K562 (cell line): ENCODE data around the gene BLM. TPM values are rescaled to one million over a fixed set of nuclear protein-coding genes. Genes with fewer than 3 reads are reported as not detected.

Source experiments
- ATAC-seq: fragments of 200-7000 bp; cut with Tn5 transposase; 3 replicates; pipeline ENCODE4 v1.9.1; 2020; ENCODE audit warnings: moderate library complexity
- BruUV-seq: library from RNA; stranded (reverse); fragments of 400-500 nt; replicated peaks from 2 replicates; lab custom pipeline; 2021; lab: Mats Ljungman, UMichigan
- CTCF ChIA-PET: fragments of 300-600 bp; formaldehyde crosslinking; extraction: SDS; loops from one replicate; lab custom pipeline; 2021; ENCODE audit warnings: low intra/inter-chr PET ratio; lab: Yijun Ruan, JAX
- POLR2A ChIA-PET: fragments of 300-600, 350-650 bp; sonication (Branson Sonifier 250); formaldehyde crosslinking; extraction: SDS; loops from one replicate; lab custom pipeline; 2021; ENCODE audit warnings: antibody characterized with exemption, inconsistent platforms; lab: Yijun Ruan, JAX
- DNase-seq, 4 experiments: peaks; one replicate each; pipeline versions ENCODE4 v3.0.0 to v3.0.0-alpha.2; 2011 to 2018; ENCODE audit warnings: low spot score in 3 of 4, mixed read lengths in 3 of 4; ENCODE audit errors: extremely low read depth in 1 of 4
- FAIRE-seq: peaks from 2 replicates; lab custom pipeline; 2011; peaks lifted over from hg19 to GRCh38; lab: Jason Lieb, UNC
- H2AFZ ChIP-seq: 2 replicates; pipeline ENCODE4 v1.6.0; 2011; ENCODE audit warnings: low read depth, low read length, control low read depth, inconsistent platforms
- H3K27ac ChIP-seq: fragments of 200-600 bp; 3 replicates; pipeline ENCODE4 v1.8.0; 2011; ENCODE audit warnings: low read depth, mild to moderate bottlenecking, control low read depth, inconsistent platforms, low read length, moderate library complexity, mixed read lengths; ENCODE audit errors: extremely low read depth
- H3K27me3 ChIP-seq, 2 experiments: fragments of 300-600 bp in 1 of 2; 2 replicates in 1 of 2; 3 replicates in 1 of 2; pipeline versions ENCODE4 v1.6.0 to v1.8.0; 2011; ENCODE audit warnings: inconsistent platforms in 2 of 2, low read length in 2 of 2, mild to moderate bottlenecking in 1 of 2, mixed read lengths in 1 of 2, moderate library complexity in 1 of 2; ENCODE audit not compliant: control insufficient read depth in 2 of 2, insufficient read depth in 2 of 2
- H3K36me3 ChIP-seq: fragments of 300-600 bp; 3 replicates; pipeline ENCODE4 v1.8.0; 2011; ENCODE audit warnings: mild to moderate bottlenecking, low read length, inconsistent platforms; ENCODE audit not compliant: control insufficient read depth, insufficient read depth
- H3K4me1 ChIP-seq, 2 experiments: fragments of 200-600 bp in 1 of 2; replicated peaks in 1 of 2; 2 replicates in 1 of 2; 3 replicates in 1 of 2; pipeline versions ENCODE4 v1.5.1 to v1.8.0; 2011; ENCODE audit warnings: inconsistent platforms in 2 of 2, low read length in 2 of 2, mild to moderate bottlenecking in 1 of 2, mixed read lengths in 1 of 2, moderate library complexity in 1 of 2; ENCODE audit not compliant: control insufficient read depth in 2 of 2, insufficient read depth in 2 of 2
- H3K4me2 ChIP-seq: 2 replicates; pipeline ENCODE4 v1.6.1; 2011; ENCODE audit warnings: low read length, control low read depth, inconsistent platforms, mixed read lengths; ENCODE audit not compliant: insufficient read depth
- H3K4me3 ChIP-seq: fragments of 200-600 bp; sonication (generic), shearing (Covaris generic); 2 replicates; pipeline ENCODE4 v1.5.1; 2016; ENCODE audit warnings: control low read depth, inconsistent platforms
- H3K79me2 ChIP-seq: fragments of 200-600 bp; 3 replicates; pipeline ENCODE4 v1.8.0; 2011; ENCODE audit warnings: low read length, inconsistent platforms; ENCODE audit not compliant: control insufficient read depth, insufficient read depth
- H3K9ac ChIP-seq, 2 experiments: 2 replicates each; pipeline versions ENCODE4 v1.6.0 to v1.6.1; 2011; ENCODE audit warnings: low read depth in 2 of 2, low read length in 2 of 2, control low read depth in 1 of 2, inconsistent platforms in 1 of 2, mild to moderate bottlenecking in 1 of 2, mixed read lengths in 1 of 2; ENCODE audit not compliant: insufficient read depth in 1 of 2
- H3K9me1 ChIP-seq: one replicate; pipeline ENCODE4 v1.6.0; 2011; ENCODE audit warnings: inconsistent platforms, mild to moderate bottlenecking, low read length, moderate library complexity; ENCODE audit not compliant: control insufficient read depth, insufficient read depth
- H3K9me3 ChIP-seq: replicated peaks from 2 replicates; pipeline ENCODE4 v1.5.1; 2011; ENCODE audit warnings: low read depth, low read length, inconsistent platforms; ENCODE audit not compliant: control insufficient read depth, insufficient read depth
- H4K20me1 ChIP-seq: replicated peaks from 2 replicates; pipeline ENCODE4 v1.6.1; 2011; ENCODE audit warnings: low read length, inconsistent platforms, mixed read lengths; ENCODE audit not compliant: control insufficient read depth, insufficient read depth
- ATF7 ChIP-seq: fragments of 450-650 bp; IDR thresholded peaks from 2 replicates; pipeline ENCODE4 v1.7.1; 2014; ENCODE audit warnings: mild to moderate bottlenecking, moderate library complexity
- BCOR ChIP-seq: fragments of 450-650 bp; IDR thresholded peaks from 2 replicates; pipeline ENCODE4 v1.6.1; 2016
- C11orf30 ChIP-seq: fragments of 450-650 bp; IDR thresholded peaks from 2 replicates; pipeline ENCODE4 v1.6.1; 2016; ENCODE audit warnings: low read depth, mild to moderate bottlenecking
- HDAC2 ChIP-seq: fragments of 450-650 bp; IDR thresholded peaks from 2 replicates; pipeline ENCODE4 v1.6.1; 2016; ENCODE audit warnings: mild to moderate bottlenecking
- POLR2H ChIP-seq: IDR thresholded peaks from 2 replicates; pipeline ENCODE4 v1.6.1; 2016; ENCODE audit warnings: missing genetic modification characterization, low read depth, mild to moderate bottlenecking, control low read depth, missing compliant biosample characterization, moderate library complexity
- ZC3H11A ChIP-seq: IDR thresholded peaks from 2 replicates; pipeline ENCODE4 v1.6.1; 2012; ENCODE audit warnings: low read depth, low read length, improper control_type of control experiment
- ZFP36 ChIP-seq: fragments of 150-350 bp; IDR thresholded peaks from 2 replicates; pipeline ENCODE4 v1.6.1; 2018; ENCODE audit warnings: low read length, low read depth; ENCODE audit not compliant: partially characterized antibody
- ZNF41 ChIP-seq: fragments of 250-450 bp; sonication (Bioruptor Pico); conservative IDR thresholded peaks from 2 replicates; pipeline ENCODE4 v1.4.0; 2020; ENCODE audit warnings: mild to moderate bottlenecking
- ZNF699 ChIP-seq: fragments of 250-450 bp; sonication (Bioruptor Pico); IDR thresholded peaks from 2 replicates; pipeline ENCODE4 v1.8.0; 2021; ENCODE audit warnings: mild to moderate bottlenecking, moderate library complexity; ENCODE audit not compliant: insufficient replicate concordance
- ZNF76 ChIP-seq: fragments of 250-450 bp; sonication (Bioruptor Pico); IDR thresholded peaks from 2 replicates; pipeline ENCODE4 v1.4.0; 2020; ENCODE audit warnings: mild to moderate bottlenecking, moderate library complexity, borderline replicate concordance
- WGBS: fragments of 100-300 bp; shearing (Covaris generic); methylation state at CpG from one replicate; pipeline ENCODE4 v1.1.6; 2016; ENCODE audit warnings: low coverage, mixed read lengths; ENCODE audit not compliant: insufficient coverage; ENCODE audit errors: missing lambda C conversion rate; 5-methylcytosine and 5-hydroxymethylcytosine counted together
- in situ Hi-C: fragments of 300-500 bp; cut with MboI; formaldehyde crosslinking; loops from 4 replicates; pipeline ENCODE4 v1.15.0; 2018; ENCODE audit warnings: inconsistent platforms, mixed read lengths
- intact Hi-C: fragments of 100-400 bp; cut with micrococcal nuclease; formaldehyde crosslinking; loops from 2 replicates; pipeline ENCODE4 v1.14.2; 2022
- polyA plus RNA-seq, 8 experiments: library from polyadenylated mRNA; depleted of rRNA in 4 of 8; stranded (reverse) in 5 of 8; unstranded in 3 of 8; fragments of >200 nt; fragmentation: Nextera tagmentation in 2 of 8; fragmentation: Illumina TruSeq in 1 of 8; extraction: Ambion mirVana in 2 of 8; extraction: Trizol in 1 of 8; gene quantifications; 2 replicates each; pipeline versions ENCODE4 v1.2.1 to v1.2.3, GENCODE V29; 2011 to 2014; ENCODE audit warnings: inconsistent platforms in 1 of 8, missing spikeins in 1 of 8
- small RNA-seq: library from RNA; depleted of rRNA; stranded (forward); fragments of <200 nt; gene quantifications from one replicate; pipeline ENCODE3, GENCODE V24; 2014
- total RNA-seq, 7 experiments: library from RNA; depleted of rRNA in 6 of 7; stranded (reverse); fragments of >200 nt in 6 of 7; fragmentation: Illumina TruSeq in 2 of 7; extraction: Trizol in 2 of 7; gene quantifications; 2 replicates each; pipeline versions ENCODE4 v1.2.1 to v1.2.3, GENCODE V29; 2011 to 2021; ENCODE audit warnings: low replicate concordance in 1 of 7
- TF ChIP-seq, protein P1 (sequence below): sonication (generic); formaldehyde crosslinking; IDR thresholded peaks from 2 replicates; pipeline ENCODE4 v1.8.0; 2022; ENCODE audit warnings: mild to moderate bottlenecking, missing genetic modification reagents

Gene BLM
- total and polyA plus RNA-seq, 9 of the 15 experiments (the other 6 are each of a cell fraction or from before 2014, with no cell fraction given): 21.0 to 56.0 (median 43.9) TPM

DNA sequence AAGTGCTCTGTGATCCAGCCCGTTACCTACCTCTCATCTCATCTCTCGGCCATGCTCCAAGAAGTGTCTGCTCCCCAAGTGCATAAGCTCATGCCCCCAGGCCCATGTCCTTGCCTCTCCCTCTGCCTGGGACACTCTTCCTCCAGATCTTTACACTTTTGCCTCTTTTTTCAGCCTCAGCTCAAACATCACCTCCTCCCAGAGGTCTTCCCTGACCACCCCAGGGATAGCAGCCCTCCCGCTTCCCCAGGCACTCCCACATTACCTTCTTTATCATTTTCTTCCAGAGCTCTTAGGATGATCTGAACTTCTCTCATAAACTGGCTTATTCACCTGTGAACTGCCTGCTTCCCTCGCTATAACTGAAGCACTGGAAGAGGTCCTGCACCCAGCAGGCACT is 148.6 kb downstream of the BLM start:
- WGBS: 59% methylated on average over 4 of the region's 4 CpGs
- H3K36me3 ChIP-seq: no peaks in the 10 kb centered on the region
- intact Hi-C loops: no loop called here
- no peak overlapping the region for H3K27ac ChIP-seq
- peak overlapping the region; percentile 72; the same call in 1 of the 2 replicates for H2AFZ ChIP-seq
- no peak overlapping the region for H3K9ac ChIP-seq
- DNase-seq (no peak), FAIRE-seq (no peak), ATAC-seq (no peak)
- peaks cover 52 to 56% of the 10 kb centered on the region in 2 experiments for H3K4me1 ChIP-seq
- H3K4me2 ChIP-seq: no peak overlapping the region
- H4K20me1 ChIP-seq: no peaks in the 10 kb centered on the region
- H3K9me3 ChIP-seq: no peaks in the 10 kb centered on the region
- TF ChIP-seq ZFP36: peak; percentile 92
- peak; percentile 30; the same call in 1 of the 2 replicates for TF ChIP-seq BCOR
- no peak for TF ChIP-seq ZNF76
- TF ChIP-seq ZNF41 (CRISPR knock-in tag): no peak
- TF ChIP-seq, protein P1, sequence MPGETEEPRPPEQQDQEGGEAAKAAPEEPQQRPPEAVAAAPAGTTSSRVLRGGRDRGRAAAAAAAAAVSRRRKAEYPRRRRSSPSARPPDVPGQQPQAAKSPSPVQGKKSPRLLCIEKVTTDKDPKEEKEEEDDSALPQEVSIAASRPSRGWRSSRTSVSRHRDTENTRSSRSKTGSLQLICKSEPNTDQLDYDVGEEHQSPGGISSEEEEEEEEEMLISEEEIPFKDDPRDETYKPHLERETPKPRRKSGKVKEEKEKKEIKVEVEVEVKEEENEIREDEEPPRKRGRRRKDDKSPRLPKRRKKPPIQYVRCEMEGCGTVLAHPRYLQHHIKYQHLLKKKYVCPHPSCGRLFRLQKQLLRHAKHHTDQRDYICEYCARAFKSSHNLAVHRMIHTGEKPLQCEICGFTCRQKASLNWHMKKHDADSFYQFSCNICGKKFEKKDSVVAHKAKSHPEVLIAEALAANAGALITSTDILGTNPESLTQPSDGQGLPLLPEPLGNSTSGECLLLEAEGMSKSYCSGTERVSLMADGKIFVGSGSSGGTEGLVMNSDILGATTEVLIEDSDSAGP (CRISPR knock-in tag): no peak
- TF ChIP-seq C11orf30: no peak
- TF ChIP-seq ZNF699 (CRISPR knock-in tag): no peak
- no peak for TF ChIP-seq ZC3H11A
- no peak for TF ChIP-seq HDAC2
- no peak for TF ChIP-seq POLR2H (tag)
- TF ChIP-seq ATF7: no peak
- H3K4me3 ChIP-seq: no peak overlapping the region
- no peaks in the 10 kb centered on the region for H3K9me1 ChIP-seq
- CTCF ChIA-PET: no interaction called here
- no TSS peak for BruUV-seq
- in situ Hi-C loops: no loop called here
- H3K79me2 ChIP-seq: peaks cover 10% of the 10 kb centered on the region
- no peaks in the 10 kb centered on the region; a peak in 1 of 5 replicates for H3K27me3 ChIP-seq
- POLR2A ChIA-PET: interaction anchor here (1.1 kb wide), 1 partner anchor 11 kb away, joined by 4 read pairs; no protein-coding TSS in a partner anchor

Small RNA genes lying within 50 kb of the gene (small RNA-seq; reads per million reads assigned to genes)
- not detected for gene RF00093
- gene RN7SL363P: not detected

Other genes starting within 250 kb of the BLM start
- gene CRTC3, start 187.4 kb upstream of the BLM start, total RNA-seq (2014; rRNA removed): 7.5 and 9.1 TPM in 2 replicates
- gene CRTC3, start 187.4 kb upstream of the BLM start, total RNA-seq (2014; rRNA removed; fragmentation: Illumina TruSeq; extraction: Trizol): 9.4 and 10.0 TPM in 2 replicates
- 11.3 and 11.6 TPM in 2 replicates for gene CRTC3, start 187.4 kb upstream of the BLM start, total RNA-seq (2015; rRNA removed; fragmentation: Illumina TruSeq; extraction: Trizol)
- 18.5 and 19.0 TPM in 2 replicates for gene CRTC3, start 187.4 kb upstream of the BLM start, total RNA-seq (2021)
- gene CRTC3, start 187.4 kb upstream of the BLM start, polyA plus RNA-seq (2011; rRNA removed): 14.1 and 17.2 TPM in 2 replicates
- gene CRTC3, start 187.4 kb upstream of the BLM start, polyA plus RNA-seq (2014; fragmentation: Illumina TruSeq; extraction: Trizol): 12.7 and 13.8 TPM in 2 replicates
- 1 to 10 TPM; 1.2 to 2.1 TPM for gene CRTC3, start 187.4 kb upstream of the BLM start, polyA plus RNA-seq (2014; fragmentation: Nextera tagmentation; extraction: Ambion mirVana)
- 9.1 and 11.7 TPM in 2 replicates for gene CRTC3, start 187.4 kb upstream of the BLM start, polyA plus RNA-seq (2014; rRNA removed)
- 49.9 and 69.9 TPM in 2 replicates for gene FURIN, start 151.2 kb downstream of the BLM start, total RNA-seq (2014; rRNA removed)
- gene FURIN, start 151.2 kb downstream of the BLM start, total RNA-seq (2014; rRNA removed; fragmentation: Illumina TruSeq; extraction: Trizol): 10.0 and 11.7 TPM in 2 replicates
- 34.8 and 36.0 TPM in 2 replicates for gene FURIN, start 151.2 kb downstream of the BLM start, total RNA-seq (2015; rRNA removed; fragmentation: Illumina TruSeq; extraction: Trizol)
- gene FURIN, start 151.2 kb downstream of the BLM start, total RNA-seq (2021): 93.5 and 99.9 TPM in 2 replicates
- 22.4 and 30.8 TPM in 2 replicates for gene FURIN, start 151.2 kb downstream of the BLM start, polyA plus RNA-seq (2011; rRNA removed)
- gene FURIN, start 151.2 kb downstream of the BLM start, polyA plus RNA-seq (2014; fragmentation: Illumina TruSeq; extraction: Trizol): 36.4 and 61.7 TPM in 2 replicates
- 1 to 10 TPM in 1 of 2 experiments, under 1 TPM in 1; 0.92 to 1.1 TPM for gene FURIN, start 151.2 kb downstream of the BLM start, polyA plus RNA-seq (2014; fragmentation: Nextera tagmentation; extraction: Ambion mirVana)
- 49.1 and 50.3 TPM in 2 replicates for gene FURIN, start 151.2 kb downstream of the BLM start, polyA plus RNA-seq (2014; rRNA removed)
- 0.86 and 1.6 TPM in 2 replicates for gene FES, start 167.2 kb downstream of the BLM start, total RNA-seq (2014; rRNA removed)
- gene FES, start 167.2 kb downstream of the BLM start, total RNA-seq (2014; rRNA removed; fragmentation: Illumina TruSeq; extraction: Trizol): 0.73 and 1.1 TPM in 2 replicates
- 0.72 and 1.1 TPM in 2 replicates for gene FES, start 167.2 kb downstream of the BLM start, total RNA-seq (2015; rRNA removed; fragmentation: Illumina TruSeq; extraction: Trizol)
- 1.3 and 2.6 TPM in 2 replicates for gene FES, start 167.2 kb downstream of the BLM start, total RNA-seq (2021)
- gene FES, start 167.2 kb downstream of the BLM start, polyA plus RNA-seq (2011; rRNA removed): 0.38 and 1.0 TPM in 2 replicates
- 0.55 and 0.66 TPM in 2 replicates for gene FES, start 167.2 kb downstream of the BLM start, polyA plus RNA-seq (2014; fragmentation: Illumina TruSeq; extraction: Trizol)
- under 1 TPM; 0.82 to 0.91 TPM for gene FES, start 167.2 kb downstream of the BLM start, polyA plus RNA-seq (2014; fragmentation: Nextera tagmentation; extraction: Ambion mirVana)
- gene FES, start 167.2 kb downstream of the BLM start, polyA plus RNA-seq (2014; rRNA removed): 0.78 and 2.5 TPM in 2 replicates
- gene MAN2A2, start 186.0 kb downstream of the BLM start, total RNA-seq (2014; rRNA removed): 35.0 and 53.7 TPM in 2 replicates
- 20.6 and 25.0 TPM in 2 replicates for gene MAN2A2, start 186.0 kb downstream of the BLM start, total RNA-seq (2014; rRNA removed; fragmentation: Illumina TruSeq; extraction: Trizol)
- gene MAN2A2, start 186.0 kb downstream of the BLM start, total RNA-seq (2015; rRNA removed; fragmentation: Illumina TruSeq; extraction: Trizol): 43.3 and 43.4 TPM in 2 replicates
- gene MAN2A2, start 186.0 kb downstream of the BLM start, total RNA-seq (2021): 116 and 151 TPM in 2 replicates
- 71.7 and 195 TPM in 2 replicates for gene MAN2A2, start 186.0 kb downstream of the BLM start, polyA plus RNA-seq (2011; rRNA removed)
- gene MAN2A2, start 186.0 kb downstream of the BLM start, polyA plus RNA-seq (2014; fragmentation: Illumina TruSeq; extraction: Trizol): 130 and 131 TPM in 2 replicates
- gene MAN2A2, start 186.0 kb downstream of the BLM start, polyA plus RNA-seq (2014; fragmentation: Nextera tagmentation; extraction: Ambion mirVana): 10 to 100 TPM in 1 of 2 experiments, 1 to 10 TPM in 1; 7.3 to 13.7 TPM
- 114 and 121 TPM in 2 replicates for gene MAN2A2, start 186.0 kb downstream of the BLM start, polyA plus RNA-seq (2014; rRNA removed)
- gene HDDC3, start 215.2 kb downstream of the BLM start, total RNA-seq (2014; rRNA removed): 54.1 and 64.9 TPM in 2 replicates
- 28.2 and 33.0 TPM in 2 replicates for gene HDDC3, start 215.2 kb downstream of the BLM start, total RNA-seq (2014; rRNA removed; fragmentation: Illumina TruSeq; extraction: Trizol)
- 36.6 and 36.9 TPM in 2 replicates for gene HDDC3, start 215.2 kb downstream of the BLM start, total RNA-seq (2015; rRNA removed; fragmentation: Illumina TruSeq; extraction: Trizol)
- gene HDDC3, start 215.2 kb downstream of the BLM start, total RNA-seq (2021): 42.6 and 43.0 TPM in 2 replicates
- 30.8 and 33.4 TPM in 2 replicates for gene HDDC3, start 215.2 kb downstream of the BLM start, polyA plus RNA-seq (2011; rRNA removed)
- 51.7 and 54.2 TPM in 2 replicates for gene HDDC3, start 215.2 kb downstream of the BLM start, polyA plus RNA-seq (2014; fragmentation: Illumina TruSeq; extraction: Trizol)
- gene HDDC3, start 215.2 kb downstream of the BLM start, polyA plus RNA-seq (2014; fragmentation: Nextera tagmentation; extraction: Ambion mirVana): 10 to 100 TPM; 14.9 to 21.3 TPM
- gene HDDC3, start 215.2 kb downstream of the BLM start, polyA plus RNA-seq (2014; rRNA removed): 55.8 and 65.8 TPM in 2 replicates
- 59.8 and 65.2 TPM in 2 replicates for gene UNC45A, start 217.9 kb downstream of the BLM start, total RNA-seq (2014; rRNA removed)
- gene UNC45A, start 217.9 kb downstream of the BLM start, total RNA-seq (2014; rRNA removed; fragmentation: Illumina TruSeq; extraction: Trizol): 19.2 and 22.6 TPM in 2 replicates
- gene UNC45A, start 217.9 kb downstream of the BLM start, total RNA-seq (2015; rRNA removed; fragmentation: Illumina TruSeq; extraction: Trizol): 47.7 and 52.5 TPM in 2 replicates
- gene UNC45A, start 217.9 kb downstream of the BLM start, total RNA-seq (2021): 79.0 and 79.3 TPM in 2 replicates
- gene UNC45A, start 217.9 kb downstream of the BLM start, polyA plus RNA-seq (2011; rRNA removed): 43.7 and 56.7 TPM in 2 replicates
- gene UNC45A, start 217.9 kb downstream of the BLM start, polyA plus RNA-seq (2014; fragmentation: Illumina TruSeq; extraction: Trizol): 35.7 and 46.7 TPM in 2 replicates
- gene UNC45A, start 217.9 kb downstream of the BLM start, polyA plus RNA-seq (2014; fragmentation: Nextera tagmentation; extraction: Ambion mirVana): 10 to 100 TPM; 22.4 to 23.1 TPM
- 54.5 and 55.5 TPM in 2 replicates for gene UNC45A, start 217.9 kb downstream of the BLM start, polyA plus RNA-seq (2014; rRNA removed)
- 38.1 and 41.2 TPM in 2 replicates for gene RCCD1, start 237.5 kb downstream of the BLM start, total RNA-seq (2014; rRNA removed)
- gene RCCD1, start 237.5 kb downstream of the BLM start, total RNA-seq (2014; rRNA removed; fragmentation: Illumina TruSeq; extraction: Trizol): 17.0 and 18.0 TPM in 2 replicates
- gene RCCD1, start 237.5 kb downstream of the BLM start, total RNA-seq (2015; rRNA removed; fragmentation: Illumina TruSeq; extraction: Trizol): 16.7 and 23.7 TPM in 2 replicates
- 44.0 and 45.9 TPM in 2 replicates for gene RCCD1, start 237.5 kb downstream of the BLM start, total RNA-seq (2021)
- 28.5 and 39.6 TPM in 2 replicates for gene RCCD1, start 237.5 kb downstream of the BLM start, polyA plus RNA-seq (2011; rRNA removed)
- gene RCCD1, start 237.5 kb downstream of the BLM start, polyA plus RNA-seq (2014; fragmentation: Illumina TruSeq; extraction: Trizol): 22.3 and 24.7 TPM in 2 replicates
- gene RCCD1, start 237.5 kb downstream of the BLM start, polyA plus RNA-seq (2014; fragmentation: Nextera tagmentation; extraction: Ambion mirVana): 10 to 100 TPM; 11.1 to 12.2 TPM
- gene RCCD1, start 237.5 kb downstream of the BLM start, polyA plus RNA-seq (2014; rRNA removed): 45.2 and 51.4 TPM in 2 replicates